HCT116 (cell line): ENCODE results near the gene RRP12. TPM values are rescaled to one million over a fixed set of nuclear protein-coding genes. Genes with fewer than 3 reads are reported as not detected.

ENCODE experiments used
- ATAC-seq: fragments of 200-7000 bp; cut with Tn5 transposase; 2 replicates; pipeline ENCODE4 v1.9.1; 2020; ENCODE audit warnings: mild to moderate bottlenecking, moderate library complexity
- BruUV-seq: library from RNA; stranded (reverse); fragments of 400-500 nt; replicated peaks from 2 replicates; lab custom pipeline; 2021; lab: Mats Ljungman, UMichigan
- CTCF ChIA-PET: fragments of 300-600 bp; sonication (Branson Sonifier 250); formaldehyde crosslinking; loops from one replicate; lab custom pipeline; 2021; ENCODE audit warnings: antibody characterized with exemption; lab: Charles Lee
- POLR2A ChIA-PET: fragments of 300-600, 350-600 bp; sonication (Branson Sonifier 250); formaldehyde crosslinking; loops from one replicate; lab custom pipeline; 2021; ENCODE audit warnings: antibody characterized with exemption; lab: Charles Lee
- RAD21 ChIA-PET, 2 experiments: fragments of 300-600 bp; sonication (Branson Sonifier 250); formaldehyde crosslinking; loops; one replicate each; lab custom pipeline; 2023; ENCODE audit warnings: low total read pairs in 2 of 2; ENCODE audit not compliant: uncharacterized antibody in 2 of 2, unreplicated experiment in 2 of 2, low non-redundant PET in 1 of 2; lab: Charles Lee
- DNase-seq: peaks from one replicate; pipeline ENCODE4 v3.0.0-alpha.2; 2010; ENCODE audit warnings: low read depth, low spot score
- H2AFZ ChIP-seq: fragments of 200-600 bp; shearing (Covaris generic), sonication (generic); 2 replicates; pipeline ENCODE4 v1.6.1; 2017; ENCODE audit warnings: low read depth, mixed run types, mixed read lengths, antibody characterized with exemption, low read length; ENCODE audit not compliant: poor library complexity, severe bottlenecking
- H3K27ac ChIP-seq: 2 replicates; pipeline ENCODE4 v1.5.1; 2012; ENCODE audit warnings: low read depth, low read length
- H3K27me3 ChIP-seq: fragments of 200-600 bp; sonication (generic); 2 replicates; pipeline ENCODE4 v1.6.1; 2016; ENCODE audit warnings: mixed run types, low read length, mixed read lengths; ENCODE audit not compliant: insufficient read depth
- H3K36me3 ChIP-seq, 2 experiments: fragments of 200-500 bp in 1 of 2; fragments of 200-600 bp in 1 of 2; sonication (Bioruptor generic) in 1 of 2; sonication (generic) in 1 of 2; 2 replicates each; pipeline versions ENCODE4 v1.5.1 to v1.6.1; 2014 to 2016; ENCODE audit warnings: low read length in 2 of 2, inconsistent platforms in 1 of 2, mixed read lengths in 1 of 2, mixed run types in 1 of 2; ENCODE audit not compliant: insufficient read depth in 2 of 2, control insufficient read depth in 1 of 2
- H3K4me1 ChIP-seq, 2 experiments: fragments of 200-600 bp in 1 of 2; sonication (generic) in 1 of 2; 2 replicates each; pipeline versions ENCODE4 v1.5.1 to v1.6.1; 2012 to 2017; ENCODE audit warnings: low read length in 2 of 2, inconsistent platforms in 1 of 2, mild to moderate bottlenecking in 1 of 2, mixed read lengths in 1 of 2, mixed run types in 1 of 2, moderate library complexity in 1 of 2; ENCODE audit not compliant: insufficient read depth in 2 of 2, control insufficient read depth in 1 of 2
- H3K4me2 ChIP-seq: fragments of 200-600 bp; sonication (generic); 2 replicates; pipeline ENCODE4 v1.6.1; 2017; ENCODE audit warnings: mixed run types, low read length, mixed read lengths
- H3K4me3 ChIP-seq, 2 experiments: fragments of 200-600 bp in 1 of 2; sonication (generic) in 1 of 2; replicated peaks in 1 of 2; 2 replicates each; pipeline ENCODE4 v1.5.1; 2011 to 2016; ENCODE audit warnings: low read length in 2 of 2, control low read depth in 1 of 2, low read depth in 1 of 2, mild to moderate bottlenecking in 1 of 2, mixed read lengths in 1 of 2, mixed run types in 1 of 2
- H3K79me2 ChIP-seq: fragments of 200-600 bp; sonication (generic); 2 replicates; pipeline ENCODE4 v1.6.1; 2017; ENCODE audit warnings: mild to moderate bottlenecking, mixed run types, low read length, moderate library complexity, mixed read lengths; ENCODE audit not compliant: insufficient read depth
- H3K9ac ChIP-seq: fragments of 200-600 bp; sonication (generic); 2 replicates; pipeline ENCODE4 v1.6.1; 2016; ENCODE audit warnings: low read length, mixed read lengths
- H3K9me2 ChIP-seq: fragments of 200-600 bp; sonication (generic), shearing (Covaris generic); 2 replicates; pipeline ENCODE4 v1.6.1; 2017; ENCODE audit warnings: mixed run types, mild to moderate bottlenecking, moderate library complexity; ENCODE audit not compliant: insufficient read depth
- H3K9me3 ChIP-seq, 2 experiments: fragments of 200-500 bp in 1 of 2; fragments of 200-600 bp in 1 of 2; sonication (Bioruptor generic) in 1 of 2; sonication (generic) in 1 of 2; 2 replicates each; pipeline ENCODE4 v1.6.1; 2014 to 2017; ENCODE audit warnings: low read length in 2 of 2, mixed read lengths in 2 of 2, inconsistent platforms in 1 of 2, low read depth in 1 of 2, mild to moderate bottlenecking in 1 of 2, mixed run types in 1 of 2, moderate library complexity in 1 of 2; ENCODE audit not compliant: control insufficient read depth in 1 of 2, insufficient read depth in 1 of 2
- H4K20me1 ChIP-seq: fragments of 200-600 bp; sonication (generic), shearing (Covaris generic); 2 replicates; pipeline ENCODE4 v1.6.1; 2017; ENCODE audit warnings: mixed run types, mild to moderate bottlenecking, moderate library complexity; ENCODE audit not compliant: insufficient read depth
- CBX3 ChIP-seq: IDR thresholded peaks from 2 replicates; pipeline ENCODE4 v1.6.1; 2012; ENCODE audit warnings: low read depth
- EGR1 ChIP-seq: IDR thresholded peaks from 2 replicates; pipeline ENCODE4 v1.6.1; 2012; ENCODE audit warnings: low read depth
- ELF1 ChIP-seq: IDR thresholded peaks from 2 replicates; pipeline ENCODE4 v1.6.1; 2012; ENCODE audit warnings: low read depth, borderline replicate concordance
- EZH2 ChIP-seq: fragments of 200-600 bp; sonication (generic); IDR thresholded peaks from 2 replicates; pipeline ENCODE4 v1.6.1; 2017; ENCODE audit warnings: antibody characterized with exemption, mixed run types
- FOSL1 ChIP-seq: IDR thresholded peaks from 2 replicates; pipeline ENCODE4 v1.6.1; 2012; ENCODE audit warnings: low read depth
- JUND ChIP-seq: IDR thresholded peaks from 2 replicates; pipeline ENCODE4 v1.6.1; 2012
- POLR2A ChIP-seq: IDR thresholded peaks from 2 replicates; pipeline ENCODE4 v1.7.0; 2011; ENCODE audit warnings: borderline replicate concordance; ENCODE audit not compliant: insufficient read depth, insufficient read length; ENCODE audit errors: extremely low read depth
- POLR2AphosphoS5 ChIP-seq: IDR thresholded peaks from 2 replicates; pipeline ENCODE4 v1.6.1; 2011; ENCODE audit warnings: mild to moderate bottlenecking, low read depth, low read length, moderate library complexity
- RAD21 ChIP-seq: IDR thresholded peaks from 2 replicates; pipeline ENCODE4 v1.6.1; 2012; ENCODE audit warnings: low read depth, mild to moderate bottlenecking
- SIN3A ChIP-seq: IDR thresholded peaks from 2 replicates; pipeline ENCODE4 v1.6.1; 2012; ENCODE audit warnings: low read depth
- SP1 ChIP-seq: IDR thresholded peaks from 2 replicates; pipeline ENCODE4 v1.6.1; 2012; ENCODE audit warnings: low read depth
- TCF7L2 ChIP-seq: IDR thresholded peaks from 2 replicates; pipeline ENCODE4 v1.7.0; 2011; ENCODE audit warnings: borderline replicate concordance, inconsistent platforms; ENCODE audit not compliant: insufficient read depth, insufficient read length; ENCODE audit errors: extremely low read depth
- YY1 ChIP-seq: IDR thresholded peaks from 2 replicates; pipeline ENCODE4 v1.6.1; 2011; ENCODE audit warnings: low read length, low read depth, moderate library complexity, mild to moderate bottlenecking; ENCODE audit not compliant: insufficient replicate concordance; ENCODE audit errors: extremely low read depth
- ZFX ChIP-seq: fragments of 450-650 bp; IDR thresholded peaks from 2 replicates; pipeline ENCODE4 v1.6.1; 2017
- ZNF274 ChIP-seq: fragments of 200-500 bp; sonication (Bioruptor generic); IDR thresholded peaks from 2 replicates; pipeline ENCODE4 v1.6.1; 2014; ENCODE audit warnings: mild to moderate bottlenecking, low read depth, low read length, inconsistent platforms
- intact Hi-C: fragments of 100-400 bp; cut with micrococcal nuclease; formaldehyde crosslinking; loops from 2 replicates; pipeline ENCODE4 v1.10.0; 2022
- total RNA-seq: library from RNA; stranded (reverse); gene quantifications from one replicate; pipeline ENCODE4 v1.2.1, GENCODE V29; 2021; ENCODE audit not compliant: unreplicated experiment
- TF ChIP-seq, protein P1 (sequence below): IDR thresholded peaks from 2 replicates; pipeline ENCODE4 v1.6.1; 2012
- TF ChIP-seq, protein P2 (sequence below): IDR thresholded peaks from 2 replicates; pipeline ENCODE4 v1.6.1; 2011; ENCODE audit warnings: mild to moderate bottlenecking, low read length, moderate library complexity; ENCODE audit not compliant: insufficient replicate concordance; ENCODE audit errors: extremely low read depth
- TF ChIP-seq, protein P3 (sequence below): IDR thresholded peaks from 2 replicates; pipeline ENCODE4 v1.6.1; 2012; ENCODE audit warnings: low read depth

The RRP12 gene
- total RNA-seq, 1 experiment from 2014 or later, result 67.0 TPM

DNA sequence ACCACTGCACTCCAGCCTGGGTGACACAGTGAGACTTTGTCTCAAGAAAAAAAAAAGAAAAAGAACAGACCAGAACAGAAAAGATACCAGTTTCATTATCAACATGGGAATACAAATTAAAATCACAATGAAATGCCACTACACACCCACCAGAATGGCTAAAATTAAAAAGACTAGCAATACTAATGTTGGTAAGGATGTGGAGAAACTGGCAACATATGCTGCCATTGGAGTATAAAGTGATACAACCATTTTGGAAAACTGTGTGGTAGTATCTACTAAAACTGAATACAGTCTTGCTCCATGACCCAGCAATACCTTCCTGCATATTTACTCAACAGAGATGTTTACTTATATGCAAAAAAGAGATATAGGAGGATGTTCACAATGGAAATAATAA is 2.9 kb upstream of the RRP12 start:
- no peak overlapping the region for H2AFZ ChIP-seq
- intact Hi-C loops, result no loop called here
- no peak for DNase-seq
- ATAC-seq, result no peak
- TF ChIP-seq YY1 (no peak), FOSL1 (no peak), POLR2A (no peak), ELF1 (no peak), ZFX (no peak), POLR2AphosphoS5 (no peak), CBX3 (no peak), EZH2 (no peak), TCF7L2 (no peak), RAD21 (no peak), EGR1 (no peak), SIN3A (no peak), ZNF274 (no peak), JUND (no peak), SP1 (no peak)
- TF ChIP-seq, protein P1, sequence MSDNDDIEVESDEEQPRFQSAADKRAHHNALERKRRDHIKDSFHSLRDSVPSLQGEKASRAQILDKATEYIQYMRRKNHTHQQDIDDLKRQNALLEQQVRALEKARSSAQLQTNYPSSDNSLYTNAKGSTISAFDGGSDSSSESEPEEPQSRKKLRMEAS, result no peak
- TF ChIP-seq, protein P2, sequence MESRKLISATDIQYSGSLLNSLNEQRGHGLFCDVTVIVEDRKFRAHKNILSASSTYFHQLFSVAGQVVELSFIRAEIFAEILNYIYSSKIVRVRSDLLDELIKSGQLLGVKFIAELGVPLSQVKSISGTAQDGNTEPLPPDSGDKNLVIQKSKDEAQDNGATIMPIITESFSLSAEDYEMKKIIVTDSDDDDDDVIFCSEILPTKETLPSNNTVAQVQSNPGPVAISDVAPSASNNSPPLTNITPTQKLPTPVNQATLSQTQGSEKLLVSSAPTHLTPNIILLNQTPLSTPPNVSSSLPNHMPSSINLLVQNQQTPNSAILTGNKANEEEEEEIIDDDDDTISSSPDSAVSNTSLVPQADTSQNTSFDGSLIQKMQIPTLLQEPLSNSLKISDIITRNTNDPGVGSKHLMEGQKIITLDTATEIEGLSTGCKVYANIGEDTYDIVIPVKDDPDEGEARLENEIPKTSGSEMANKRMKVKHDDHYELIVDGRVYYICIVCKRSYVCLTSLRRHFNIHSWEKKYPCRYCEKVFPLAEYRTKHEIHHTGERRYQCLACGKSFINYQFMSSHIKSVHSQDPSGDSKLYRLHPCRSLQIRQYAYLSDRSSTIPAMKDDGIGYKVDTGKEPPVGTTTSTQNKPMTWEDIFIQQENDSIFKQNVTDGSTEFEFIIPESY, result no peak
- TF ChIP-seq, protein P3, sequence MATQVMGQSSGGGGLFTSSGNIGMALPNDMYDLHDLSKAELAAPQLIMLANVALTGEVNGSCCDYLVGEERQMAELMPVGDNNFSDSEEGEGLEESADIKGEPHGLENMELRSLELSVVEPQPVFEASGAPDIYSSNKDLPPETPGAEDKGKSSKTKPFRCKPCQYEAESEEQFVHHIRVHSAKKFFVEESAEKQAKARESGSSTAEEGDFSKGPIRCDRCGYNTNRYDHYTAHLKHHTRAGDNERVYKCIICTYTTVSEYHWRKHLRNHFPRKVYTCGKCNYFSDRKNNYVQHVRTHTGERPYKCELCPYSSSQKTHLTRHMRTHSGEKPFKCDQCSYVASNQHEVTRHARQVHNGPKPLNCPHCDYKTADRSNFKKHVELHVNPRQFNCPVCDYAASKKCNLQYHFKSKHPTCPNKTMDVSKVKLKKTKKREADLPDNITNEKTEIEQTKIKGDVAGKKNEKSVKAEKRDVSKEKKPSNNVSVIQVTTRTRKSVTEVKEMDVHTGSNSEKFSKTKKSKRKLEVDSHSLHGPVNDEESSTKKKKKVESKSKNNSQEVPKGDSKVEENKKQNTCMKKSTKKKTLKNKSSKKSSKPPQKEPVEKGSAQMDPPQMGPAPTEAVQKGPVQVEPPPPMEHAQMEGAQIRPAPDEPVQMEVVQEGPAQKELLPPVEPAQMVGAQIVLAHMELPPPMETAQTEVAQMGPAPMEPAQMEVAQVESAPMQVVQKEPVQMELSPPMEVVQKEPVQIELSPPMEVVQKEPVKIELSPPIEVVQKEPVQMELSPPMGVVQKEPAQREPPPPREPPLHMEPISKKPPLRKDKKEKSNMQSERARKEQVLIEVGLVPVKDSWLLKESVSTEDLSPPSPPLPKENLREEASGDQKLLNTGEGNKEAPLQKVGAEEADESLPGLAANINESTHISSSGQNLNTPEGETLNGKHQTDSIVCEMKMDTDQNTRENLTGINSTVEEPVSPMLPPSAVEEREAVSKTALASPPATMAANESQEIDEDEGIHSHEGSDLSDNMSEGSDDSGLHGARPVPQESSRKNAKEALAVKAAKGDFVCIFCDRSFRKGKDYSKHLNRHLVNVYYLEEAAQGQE, result no peak
- no TSS peak for BruUV-seq
- no peak overlapping the region for H3K9ac ChIP-seq
- RAD21 ChIA-PET, result no interaction called here
- no peak overlapping the region for H3K27ac ChIP-seq
- H3K9me2 ChIP-seq, result no peaks in the 10 kb centered on the region
- no peaks in the 10 kb centered on the region for H3K27me3 ChIP-seq
- no peak overlapping the region for H3K4me2 ChIP-seq
- POLR2A ChIA-PET, result no interaction called here
- H3K4me3 ChIP-seq, result no peak overlapping the region
- CTCF ChIA-PET, result no interaction called here
- peaks cover 8 to 40% of the 10 kb centered on the region in 2 experiments; a peak in 3 of 4 replicates for H3K4me1 ChIP-seq
- H3K79me2 ChIP-seq, result peaks cover 21% of the 10 kb centered on the region
- no peaks in the 10 kb centered on the region for H3K9me3 ChIP-seq
- no peaks in the 10 kb centered on the region for H3K36me3 ChIP-seq
- H4K20me1 ChIP-seq, result no peaks in the 10 kb centered on the region
